ENCODE measurements around the gene CDC37L1. TPM values are rescaled to one million over a fixed set of nuclear protein-coding genes. Genes with fewer than 3 reads are reported as not detected.
A peak's percentile ranks its signal among the peaks of the same experiment; 100 is the strongest.

The CDC37L1 gene
- total RNA-seq (2021; fragmentation: NEBNext Ultra II Directional; extraction: Animal tissue kit (Norgen Biotek cat#: 25700)) (22.4 and 23.8 TPM in 2 replicates), polyA plus RNA-seq (2011; rRNA removed) (4.6 and 5.2 TPM in 2 replicates), polyA minus RNA-seq (2011; rRNA and poly(A)+ RNA removed) (7.2 and 10.8 TPM in 2 replicates)
- polyA plus RNA-seq (2011; cell fraction: cytosol; rRNA removed): 10.4 TPM
- polyA plus RNA-seq (2011; cell fraction: nucleus; rRNA removed): 4.6 TPM
- polyA plus RNA-seq (2012, experiment 1 of 2): 10.8 to 17.0 TPM (median 13.2 TPM) in 4 replicates
- 1.9 TPM for polyA plus RNA-seq (2012, experiment 2 of 2)
- 12.0 TPM for polyA plus RNA-seq (2013, experiment 1 of 2)
- polyA plus RNA-seq (2013, experiment 2 of 2): 11.9 TPM
- 9.2 TPM for polyA minus RNA-seq (2011; cell fraction: cytosol; rRNA and poly(A)+ RNA removed)
- 6.3 TPM for polyA minus RNA-seq (2011; cell fraction: nucleus; rRNA and poly(A)+ RNA removed)
- long read RNA-seq, experiment 1, transcript CDC37L1-201 (7 exons, 3,502 nt): major isoform, 7 of 28 reads
- long read RNA-seq, experiment 1, partial matches to known transcripts: 16 of 28 reads
- long read RNA-seq, experiment 1, other reads (novel, unspliced or antisense): 5 of 28 reads
- long read RNA-seq, experiment 2, transcript CDC37L1-201 (7 exons, 3,502 nt): major isoform, 15 of 21 reads
- long read RNA-seq, experiment 2, partial matches to known transcripts: 4 of 21 reads
- long read RNA-seq, experiment 2, other reads (novel, unspliced or antisense): 1 of 21 reads

- Histone ChIP-seq H3K9me3 (ENCODE audit: insufficient read depth in 2 of 2, low read depth in 1 of 2, low read length in 1 of 2) (no peaks in the 10 kb centered on the region), H3K23me2 (ENCODE audit: low read depth, low read length) (peaks cover 8% of the 10 kb centered on the region), H2AK5ac (ENCODE audit: low read depth, low read length) (no peak within 1 kb of the TSS), H3K18ac (ENCODE audit: extremely low read depth, low read length) (peak within 1 kb of the TSS; percentile 68), H3K36me3 (ENCODE audit: control insufficient read depth in 2 of 4, insufficient read depth in 4 of 4, low read length in 3 of 4) (no peaks in the 10 kb centered on the region), H4K91ac (replicated peaks; ENCODE audit: insufficient read length, low read length) (no peak within 1 kb of the TSS), H2BK15ac (ENCODE audit: low read length) (no peak within 1 kb of the TSS), H3K14ac (ENCODE audit: insufficient read length) (no peak within 1 kb of the TSS), H2BK12ac (ENCODE audit: low read depth, low read length) (no peak within 1 kb of the TSS; the same call in 1 of the 2 replicates), H4K5ac (ENCODE audit: insufficient read length, low read depth, low read length) (peak within 1 kb of the TSS; percentile 95), H2BK20ac (ENCODE audit: low read length) (no peak within 1 kb of the TSS), H3K23ac (ENCODE audit: insufficient read length) (no peak within 1 kb of the TSS), H3K79me2 (ENCODE audit: control insufficient read depth in 1 of 2, insufficient read depth in 2 of 2, low read length in 2 of 2) (peaks cover 9 to 28% of the 10 kb centered on the region in 2 experiments; a peak in 3 of 4 replicates), H3K27me3 (replicated peaks in 1 of 4; ENCODE audit: control insufficient read depth in 3 of 4, extremely low read depth in 1 of 4, insufficient read depth in 3 of 4, low read length in 3 of 4) (no peaks in the 10 kb centered on the region), H3K9ac (replicated peaks in 1 of 4; ENCODE audit: extremely low read depth in 1 of 4, low read depth in 3 of 4, low read length in 3 of 4) (peak within 1 kb of the TSS; percentile 91 to 97 (median 92)), H2BK5ac (ENCODE audit: low read depth, low read length) (peak within 1 kb of the TSS; percentile 81), H3K79me1 (ENCODE audit: low read depth, low read length) (0 out of 2 replicates have a peak, but pooled peaks cover 2% of the 10 kb centered on the region), H3K4me3 (ENCODE audit: extremely low read depth in 1 of 4, insufficient read depth in 2 of 4, low read depth in 3 of 4, low read length in 4 of 4) (peak within 1 kb of the TSS; percentile 79 to 87 (median 83)), H3K27ac (ENCODE audit: low read depth, low read length) (peak within 1 kb of the TSS; percentile 90), H3K4me1 (replicated peaks in 1 of 4; ENCODE audit: control insufficient read depth in 3 of 4, insufficient read depth in 4 of 4, low read length in 3 of 4) (peaks cover 0 to 4% (median 0%) of the 10 kb centered on the region in 4 experiments; a peak in 2 of 7 replicates), H4K20me1 (replicated peaks in 1 of 2; ENCODE audit: control insufficient read depth in 1 of 2, insufficient read depth in 2 of 2, low read length in 2 of 2) (peaks cover 0 to 2% of the 10 kb centered on the region in 2 experiments), H2BK120ac (replicated peaks; ENCODE audit: low read depth, low read length) (no peak within 1 kb of the TSS), H3K4me2 (ENCODE audit: insufficient read depth in 1 of 2, low read depth in 2 of 2, low read length in 2 of 2) (peak within 1 kb of the TSS; percentile 82 to 92), H3K4ac (replicated peaks; ENCODE audit: insufficient read length, low read depth, low read length) (no peak within 1 kb of the TSS), H4K8ac (ENCODE audit: extremely low read depth, insufficient read depth, low read length) (peak within 1 kb of the TSS; percentile 35; the same call in 1 of the 2 replicates), H3K56ac (replicated peaks; ENCODE audit: insufficient read length, low read depth, low read length) (peak within 1 kb of the TSS; percentile 13), H2AFZ (ENCODE audit: low read length) (peak within 1 kb of the TSS; percentile 24)
- DNase-seq (ENCODE audit: low read depth in 1 of 2, low spot score in 2 of 2) (peak; percentile 85 to 99), FAIRE-seq (peak; percentile 24)
- 2% methylated on average over 65 of the region's 66 CpGs; no CpG with 5 or more reads in 1 of the 2 experiments for WGBS, 2 experiments (ENCODE audit: extremely low coverage in 1 of 2, insufficient coverage in 1 of 2, insufficient read length in 1 of 2, insufficient replicate concordance in 2 of 2, low coverage in 1 of 2, low lambda C conversion rate in 2 of 2, missing lambda C conversion rate in 1 of 2)
- ChIA-PET CTCF (ENCODE audit: partially characterized antibody) (interaction anchor here (1.0 kb wide), 1 partner anchor 14 kb away, joined by 7 read pairs; the partner anchor contains the start of gene SPATA6L), POLR2A (ENCODE audit: partially characterized antibody) (interaction anchor here (0.7 to 1.3 kb wide), 5 partner anchors 10 to 57 kb away, joined by 3 to 8 read pairs (median 4); partner anchors contain the start of gene SPATA6L)
- TF ChIP-seq SRF (IDR thresholded peaks at IDR 0.05; ENCODE audit: low read depth, low read length): no peak
- no peak; the same call in 1 of the 2 replicates for TF ChIP-seq GTF2F1 (IDR thresholded peaks at IDR 0.05; ENCODE audit: borderline replicate concordance, low read depth, low read length)
- no peak for TF ChIP-seq CBX8 (IDR thresholded peaks at IDR 0.05; ENCODE audit: borderline replicate concordance, low read depth, low read length)
- no peak for TF ChIP-seq SP2 (IDR thresholded peaks at IDR 0.05; ENCODE audit: low read length)
- TF ChIP-seq TBP (IDR thresholded peaks at IDR 0.05; ENCODE audit: low read depth, low read length): peak; percentile 93
- TF ChIP-seq NANOG (IDR thresholded peaks at IDR 0.05; ENCODE audit: insufficient read depth, low read depth, low read length, poor library complexity, severe bottlenecking): no peak
- TF ChIP-seq SIRT6 (IDR thresholded peaks at IDR 0.05; ENCODE audit: low read length): no peak
- peak; percentile 44 for TF ChIP-seq TAF7 (optimal IDR thresholded peaks at IDR 0.05; ENCODE audit: borderline replicate concordance, low read depth, low read length)
These were observed at the start of gene CDC37L1 for GRCh38 chr9:4679268-4680172. TSS of gene CDC37L1 (plus strand) at chr9:4679569. CDS start at chr9:4679768, 199 bp downstream.
